Neural cell (in vitro differentiated cells): ENCODE results near the gene TMEM201. TPM values are rescaled to one million over a fixed set of nuclear protein-coding genes. Genes with fewer than 3 reads are reported as not detected.

Source experiments
- H2AFZ ChIP-seq: fragments of 200-600, 300-800 bp; sonication (generic), shearing (Covaris generic); 2 replicates; pipeline ENCODE4 v1.6.0; 2014; ENCODE audit warnings: low read depth, mild to moderate bottlenecking, antibody characterized with exemption, low read length, moderate library complexity
- H3F3A ChIP-seq: fragments of 200-600 bp; shearing (Covaris generic); 2 replicates; pipeline ENCODE4 v1.6.1; 2016; ENCODE audit warnings: mild to moderate bottlenecking, moderate library complexity, mixed read lengths, antibody characterized with exemption, low read length; ENCODE audit not compliant: insufficient read depth, poor library complexity, severe bottlenecking
- H3K27ac ChIP-seq: fragments of 200-600, 300-800 bp; sonication (generic), shearing (Covaris generic); 2 replicates; pipeline ENCODE4 v1.5.1; 2014; ENCODE audit warnings: mild to moderate bottlenecking, low read length, moderate library complexity
- H3K27me3 ChIP-seq: fragments of 300-800, 200-600 bp; sonication (generic), shearing (Covaris generic); 2 replicates; pipeline ENCODE4 v1.6.0; 2014; ENCODE audit warnings: mild to moderate bottlenecking, low read depth, low read length, moderate library complexity; ENCODE audit not compliant: insufficient read depth
- H3K36me3 ChIP-seq: fragments of 300-800, 200-600 bp; sonication (generic), shearing (Covaris generic); 2 replicates; pipeline ENCODE4 v1.5.1; 2014; ENCODE audit warnings: mild to moderate bottlenecking, antibody characterized with exemption, low read length, moderate library complexity; ENCODE audit not compliant: insufficient read depth
- H3K4me2 ChIP-seq: fragments of 300-800, 200-600 bp; sonication (generic), shearing (Covaris generic); 2 replicates; pipeline ENCODE4 v1.6.0; 2014; ENCODE audit warnings: mild to moderate bottlenecking, low read length
- H3K4me3 ChIP-seq: fragments of 300-800, 200-600 bp; sonication (generic), shearing (Covaris generic); 2 replicates; pipeline ENCODE4 v1.5.1; 2014; ENCODE audit warnings: mild to moderate bottlenecking, low read length, moderate library complexity
- H3K79me2 ChIP-seq: fragments of 200-600 bp; shearing (Covaris generic); replicated peaks from 2 replicates; pipeline ENCODE4 v1.6.0; 2014; ENCODE audit warnings: mild to moderate bottlenecking, low read length, moderate library complexity; ENCODE audit not compliant: insufficient read depth
- H3K9ac ChIP-seq: fragments of 300-800, 200-600 bp; sonication (generic), shearing (Covaris generic); 2 replicates; pipeline ENCODE4 v1.6.1; 2016; ENCODE audit warnings: mild to moderate bottlenecking, low read length, mixed read lengths
- H3K9me2 ChIP-seq: fragments of 200-600 bp; shearing (Covaris generic); 2 replicates; pipeline ENCODE4 v1.6.1; 2016; ENCODE audit warnings: mild to moderate bottlenecking, low read length, mixed read lengths; ENCODE audit not compliant: insufficient read depth
- H3K9me3 ChIP-seq: fragments of 200-600, 300-800 bp; sonication (generic), shearing (Covaris generic); 2 replicates; pipeline ENCODE4 v1.6.1; 2016; ENCODE audit warnings: mild to moderate bottlenecking, mixed run types, low read length, moderate library complexity, mixed read lengths
- H4K20me1 ChIP-seq: fragments of 200-600 bp; shearing (Covaris generic); 2 replicates; pipeline ENCODE4 v1.6.1; 2016; ENCODE audit warnings: mild to moderate bottlenecking, mixed run types; ENCODE audit not compliant: insufficient read depth
- EP300 ChIP-seq: fragments of 450-650 bp; conservative IDR thresholded peaks from 2 replicates; pipeline ENCODE4 v1.6.1; 2014; ENCODE audit warnings: antibody characterized with exemption, mild to moderate bottlenecking, moderate library complexity; ENCODE audit not compliant: poor library complexity, severe bottlenecking
- EZH2 ChIP-seq: fragments of 200-600, 300-800 bp; shearing (Covaris generic), sonication (generic); IDR thresholded peaks from 2 replicates; pipeline ENCODE4 v1.6.1; 2014; ENCODE audit warnings: antibody characterized with exemption, low read length, borderline replicate concordance, mild to moderate bottlenecking; ENCODE audit not compliant: insufficient read depth, poor library complexity, severe bottlenecking
- MXI1 ChIP-seq: fragments of 450-650 bp; conservative IDR thresholded peaks from 2 replicates; pipeline ENCODE4 v1.6.1; 2014; ENCODE audit warnings: antibody characterized with exemption, mild to moderate bottlenecking; ENCODE audit not compliant: poor library complexity, severe bottlenecking
- POLR2AphosphoS5 ChIP-seq: IDR thresholded peaks from 2 replicates; pipeline ENCODE4 v1.6.1; 2012
- RAD21 ChIP-seq: fragments of 450-650 bp; conservative IDR thresholded peaks from 2 replicates; pipeline ENCODE4 v1.6.1; 2014; ENCODE audit warnings: antibody characterized with exemption, mild to moderate bottlenecking, moderate library complexity
- SMC3 ChIP-seq: fragments of 450-650 bp; conservative IDR thresholded peaks from 2 replicates; pipeline ENCODE4 v1.6.1; 2014; ENCODE audit warnings: antibody characterized with exemption, mild to moderate bottlenecking, moderate library complexity; ENCODE audit not compliant: poor library complexity
- TAF1 ChIP-seq: IDR thresholded peaks from 2 replicates; pipeline ENCODE4 v1.6.1; 2012; ENCODE audit warnings: low read depth
- polyA plus RNA-seq: library from polyadenylated mRNA; depleted of rRNA; stranded (reverse); fragments of >200 nt; gene quantifications from 2 replicates; pipeline ENCODE4 v1.2.3, GENCODE V29; 2014
- TF ChIP-seq, protein P1 (sequence below): fragments of 450-650 bp; IDR thresholded peaks from 2 replicates; pipeline ENCODE4 v1.5.1; 2014; ENCODE audit warnings: antibody characterized with exemption, mild to moderate bottlenecking, moderate library complexity; ENCODE audit not compliant: poor library complexity, severe bottlenecking
- TF ChIP-seq, protein P2 (sequence below): IDR thresholded peaks from 2 replicates; pipeline ENCODE4 v1.6.1; 2012; ENCODE audit warnings: borderline replicate concordance

TMEM201 gene
- polyA plus RNA-seq, 1 donor from 2014 or later, result 7.3 TPM

DNA sequence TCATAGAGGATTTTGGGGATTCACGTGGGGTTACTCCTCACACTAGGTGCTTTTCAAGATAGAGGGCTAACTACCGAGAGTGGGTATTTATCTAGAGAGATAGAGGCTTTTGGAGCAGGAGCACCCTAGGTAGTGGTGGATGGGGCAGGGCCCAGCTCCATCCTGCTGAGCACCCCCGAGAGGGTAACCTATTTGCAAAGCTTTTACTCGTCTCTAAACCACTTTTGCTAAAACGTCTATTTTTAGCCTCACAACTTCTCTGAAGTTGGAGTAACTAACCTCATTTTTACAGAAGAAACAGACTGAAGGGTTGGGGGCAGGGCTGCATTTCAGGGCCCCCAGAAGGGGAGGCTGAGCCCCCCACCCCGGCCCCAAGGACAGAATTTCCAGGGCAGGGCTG, 50.5 kb downstream of the TMEM201 start:
- no peaks in the 10 kb centered on the region for H3K9me3 ChIP-seq
- no peak overlapping the region for H3K9ac ChIP-seq
- H3K27ac ChIP-seq, result no peak overlapping the region
- no peak overlapping the region for H3K4me3 ChIP-seq
- H3K36me3 ChIP-seq, result no peaks in the 10 kb centered on the region
- H3K27me3 ChIP-seq, result no peaks in the 10 kb centered on the region
- H4K20me1 ChIP-seq, result no peaks in the 10 kb centered on the region
- no peak overlapping the region for H3K4me2 ChIP-seq
- H3F3A ChIP-seq, result no peaks in the 10 kb centered on the region
- no peak overlapping the region for H2AFZ ChIP-seq
- TF ChIP-seq POLR2AphosphoS5 (no peak), EP300 (no peak), SMC3 (no peak), EZH2 (no peak), TAF1 (no peak), MXI1 (no peak), RAD21 (no peak)
- TF ChIP-seq, protein P1, sequence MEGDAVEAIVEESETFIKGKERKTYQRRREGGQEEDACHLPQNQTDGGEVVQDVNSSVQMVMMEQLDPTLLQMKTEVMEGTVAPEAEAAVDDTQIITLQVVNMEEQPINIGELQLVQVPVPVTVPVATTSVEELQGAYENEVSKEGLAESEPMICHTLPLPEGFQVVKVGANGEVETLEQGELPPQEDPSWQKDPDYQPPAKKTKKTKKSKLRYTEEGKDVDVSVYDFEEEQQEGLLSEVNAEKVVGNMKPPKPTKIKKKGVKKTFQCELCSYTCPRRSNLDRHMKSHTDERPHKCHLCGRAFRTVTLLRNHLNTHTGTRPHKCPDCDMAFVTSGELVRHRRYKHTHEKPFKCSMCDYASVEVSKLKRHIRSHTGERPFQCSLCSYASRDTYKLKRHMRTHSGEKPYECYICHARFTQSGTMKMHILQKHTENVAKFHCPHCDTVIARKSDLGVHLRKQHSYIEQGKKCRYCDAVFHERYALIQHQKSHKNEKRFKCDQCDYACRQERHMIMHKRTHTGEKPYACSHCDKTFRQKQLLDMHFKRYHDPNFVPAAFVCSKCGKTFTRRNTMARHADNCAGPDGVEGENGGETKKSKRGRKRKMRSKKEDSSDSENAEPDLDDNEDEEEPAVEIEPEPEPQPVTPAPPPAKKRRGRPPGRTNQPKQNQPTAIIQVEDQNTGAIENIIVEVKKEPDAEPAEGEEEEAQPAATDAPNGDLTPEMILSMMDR, result no peak
- TF ChIP-seq, protein P2, sequence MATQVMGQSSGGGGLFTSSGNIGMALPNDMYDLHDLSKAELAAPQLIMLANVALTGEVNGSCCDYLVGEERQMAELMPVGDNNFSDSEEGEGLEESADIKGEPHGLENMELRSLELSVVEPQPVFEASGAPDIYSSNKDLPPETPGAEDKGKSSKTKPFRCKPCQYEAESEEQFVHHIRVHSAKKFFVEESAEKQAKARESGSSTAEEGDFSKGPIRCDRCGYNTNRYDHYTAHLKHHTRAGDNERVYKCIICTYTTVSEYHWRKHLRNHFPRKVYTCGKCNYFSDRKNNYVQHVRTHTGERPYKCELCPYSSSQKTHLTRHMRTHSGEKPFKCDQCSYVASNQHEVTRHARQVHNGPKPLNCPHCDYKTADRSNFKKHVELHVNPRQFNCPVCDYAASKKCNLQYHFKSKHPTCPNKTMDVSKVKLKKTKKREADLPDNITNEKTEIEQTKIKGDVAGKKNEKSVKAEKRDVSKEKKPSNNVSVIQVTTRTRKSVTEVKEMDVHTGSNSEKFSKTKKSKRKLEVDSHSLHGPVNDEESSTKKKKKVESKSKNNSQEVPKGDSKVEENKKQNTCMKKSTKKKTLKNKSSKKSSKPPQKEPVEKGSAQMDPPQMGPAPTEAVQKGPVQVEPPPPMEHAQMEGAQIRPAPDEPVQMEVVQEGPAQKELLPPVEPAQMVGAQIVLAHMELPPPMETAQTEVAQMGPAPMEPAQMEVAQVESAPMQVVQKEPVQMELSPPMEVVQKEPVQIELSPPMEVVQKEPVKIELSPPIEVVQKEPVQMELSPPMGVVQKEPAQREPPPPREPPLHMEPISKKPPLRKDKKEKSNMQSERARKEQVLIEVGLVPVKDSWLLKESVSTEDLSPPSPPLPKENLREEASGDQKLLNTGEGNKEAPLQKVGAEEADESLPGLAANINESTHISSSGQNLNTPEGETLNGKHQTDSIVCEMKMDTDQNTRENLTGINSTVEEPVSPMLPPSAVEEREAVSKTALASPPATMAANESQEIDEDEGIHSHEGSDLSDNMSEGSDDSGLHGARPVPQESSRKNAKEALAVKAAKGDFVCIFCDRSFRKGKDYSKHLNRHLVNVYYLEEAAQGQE, result no peak
- H3K79me2 ChIP-seq, result no peaks in the 10 kb centered on the region
- H3K9me2 ChIP-seq, result no peaks in the 10 kb centered on the region

DNA sequence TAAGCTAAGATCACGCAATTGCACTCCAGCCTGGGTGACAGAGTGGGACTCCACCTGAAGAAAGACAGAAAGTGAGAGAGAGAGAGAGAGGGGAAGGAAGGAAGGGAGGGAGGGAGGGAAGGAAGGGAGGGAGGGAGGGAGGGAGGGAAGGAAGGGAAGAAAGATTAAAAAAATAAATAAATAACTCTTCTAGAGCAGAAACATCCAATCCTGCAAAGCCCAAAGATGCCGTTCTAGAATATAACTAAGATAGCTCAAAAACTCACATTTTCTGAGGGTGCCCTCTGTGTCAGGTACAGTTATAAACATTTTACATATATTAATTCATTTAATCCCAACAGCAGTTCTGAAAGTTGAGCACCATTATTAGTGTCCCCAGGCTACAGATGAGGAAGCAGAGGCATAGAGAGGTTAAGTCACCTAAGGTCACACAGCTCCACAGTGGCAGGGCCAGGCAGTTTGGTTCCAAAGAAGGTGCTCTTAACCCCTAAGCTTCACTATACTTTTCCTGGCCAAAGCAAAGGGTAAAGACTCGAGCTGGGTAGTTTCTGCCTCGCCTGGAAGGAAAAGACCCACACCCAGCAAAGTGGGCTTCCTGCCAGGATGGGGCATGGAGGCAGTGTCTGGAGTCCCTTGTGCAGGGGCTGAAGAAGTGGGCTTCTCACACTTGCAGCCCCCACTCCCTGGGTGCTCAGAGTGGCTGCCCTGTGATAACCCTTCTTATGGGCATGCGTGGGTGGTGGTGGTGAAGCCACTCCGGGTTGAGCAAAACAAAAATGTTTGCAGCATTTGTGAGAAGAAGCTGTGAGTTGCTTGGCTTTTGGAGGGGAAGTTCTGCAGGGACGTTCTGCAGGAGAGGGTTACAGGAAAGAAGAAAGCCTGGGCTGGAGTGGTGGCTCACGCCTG, 54.9 kb downstream of the TMEM201 start:
- Histone ChIP-seq H4K20me1 (no peaks in the 10 kb centered on the region), H3K9me2 (no peaks in the 10 kb centered on the region), H2AFZ (no peak overlapping the region), H3K36me3 (no peaks in the 10 kb centered on the region), H3K9ac (no peak overlapping the region), H3K79me2 (no peaks in the 10 kb centered on the region), H3F3A (no peaks in the 10 kb centered on the region), H3K4me2 (no peak overlapping the region), H3K9me3 (no peaks in the 10 kb centered on the region), H3K4me3 (no peak overlapping the region), H3K27me3 (no peaks in the 10 kb centered on the region), H3K27ac (no peak overlapping the region)
- no peak for TF ChIP-seq EZH2
